IMR-90 (cell line): ENCODE results near the gene MT1A. TPM values are rescaled to one million over a fixed set of nuclear protein-coding genes. Genes with fewer than 3 reads are reported as not detected.

Experiments used
- ATAC-seq: fragments of 200-7000 bp; cut with Tn5 transposase; 2 replicates; pipeline ENCODE4 v1.9.1; 2020; ENCODE audit warnings: low read depth, mild to moderate bottlenecking, moderate library complexity
- BruUV-seq: library from RNA; stranded (reverse); fragments of 400-500 nt; replicated peaks from 2 replicates; lab custom pipeline; 2021; lab: Mats Ljungman, UMichigan
- CTCF ChIA-PET: fragments of 300-600 bp; formaldehyde crosslinking; extraction: SDS; loops from one replicate; lab custom pipeline; 2021; ENCODE audit warnings: antibody characterized with exemption; lab: Yijun Ruan, JAX
- POLR2A ChIA-PET: fragments of 300-600 bp; sonication (Branson Sonifier 250); formaldehyde crosslinking; loops from one replicate; lab custom pipeline; 2022; ENCODE audit warnings: antibody characterized with exemption; ENCODE audit not compliant: unreplicated experiment; lab: Charles Lee
- DNase-seq: peaks from one replicate; pipeline ENCODE4 v3.0.0; 2013
- H2AFZ ChIP-seq: replicated peaks from 2 replicates; pipeline ENCODE3; 2013; ENCODE audit warnings: low read length, mild to moderate bottlenecking; ENCODE audit not compliant: poor library complexity
- H2AK5ac ChIP-seq: 2 replicates; pipeline ENCODE4 v1.6.1; 2013; ENCODE audit warnings: low read depth, low read length, inconsistent platforms
- H2AK9ac ChIP-seq: replicated peaks from 2 replicates; pipeline ENCODE3; 2013; ENCODE audit warnings: mild to moderate bottlenecking, low read depth, low read length, moderate library complexity; ENCODE audit not compliant: poor library complexity
- H2BK120ac ChIP-seq: 2 replicates; pipeline ENCODE4 v1.6.1; 2013; ENCODE audit warnings: low read depth, low read length, inconsistent platforms
- H2BK15ac ChIP-seq: 3 replicates; pipeline ENCODE4 v1.6.1; 2013; ENCODE audit warnings: low read depth, low read length, inconsistent platforms
- H2BK20ac ChIP-seq: 2 replicates; pipeline ENCODE4 v1.6.1; 2013; ENCODE audit warnings: low read depth, mild to moderate bottlenecking, inconsistent platforms, low read length, moderate library complexity
- H2BK5ac ChIP-seq: 2 replicates; pipeline ENCODE4 v1.6.1; 2013; ENCODE audit warnings: mild to moderate bottlenecking, low read depth, low read length, inconsistent platforms; ENCODE audit not compliant: poor library complexity, severe bottlenecking
- H3K14ac ChIP-seq: replicated peaks from 2 replicates; pipeline ENCODE4 v1.6.1; 2013; ENCODE audit warnings: low read depth, low read length, inconsistent platforms
- H3K18ac ChIP-seq: 2 replicates; pipeline ENCODE4 v1.6.1; 2013; ENCODE audit warnings: low read depth, low read length, control low read depth
- H3K23ac ChIP-seq: 2 replicates; pipeline ENCODE4 v1.6.1; 2013; ENCODE audit warnings: low read depth, low read length, inconsistent platforms
- H3K27ac ChIP-seq: 2 replicates; pipeline ENCODE4 v1.5.1; 2013; ENCODE audit warnings: mild to moderate bottlenecking, control low read depth, low read length; ENCODE audit not compliant: insufficient read depth
- H3K27me3 ChIP-seq: 2 replicates; pipeline ENCODE4 v1.6.1; 2013; ENCODE audit warnings: low read length; ENCODE audit not compliant: control insufficient read depth, insufficient read depth
- H3K36me3 ChIP-seq: 2 replicates; pipeline ENCODE4 v1.6.1; 2013; ENCODE audit warnings: low read length, mixed read lengths; ENCODE audit not compliant: control insufficient read depth, insufficient read depth
- H3K4ac ChIP-seq: 2 replicates; pipeline ENCODE4 v1.6.1; 2013; ENCODE audit warnings: low read depth, low read length, inconsistent platforms
- H3K4me1 ChIP-seq: 2 replicates; pipeline ENCODE4 v1.6.1; 2013; ENCODE audit warnings: low read length, mixed read lengths; ENCODE audit not compliant: control insufficient read depth, insufficient read depth
- H3K4me2 ChIP-seq: 2 replicates; pipeline ENCODE4 v1.6.1; 2013; ENCODE audit warnings: low read depth, mild to moderate bottlenecking, control low read depth, low read length, moderate library complexity
- H3K4me3 ChIP-seq: 2 replicates; pipeline ENCODE4 v1.5.1; 2013; ENCODE audit warnings: low read depth, mild to moderate bottlenecking, control low read depth, low read length, moderate library complexity; ENCODE audit not compliant: insufficient read depth
- H3K56ac ChIP-seq: 2 replicates; pipeline ENCODE4 v1.6.1; 2013; ENCODE audit warnings: low read length, inconsistent platforms; ENCODE audit not compliant: insufficient read depth; ENCODE audit errors: extremely low read depth
- H3K79me1 ChIP-seq, 2 experiments: 2 replicates each; pipeline ENCODE4 v1.6.1; 2013; ENCODE audit warnings: low read length in 2 of 2, inconsistent platforms in 1 of 2, low read depth in 1 of 2
- H3K9ac ChIP-seq: 2 replicates; pipeline ENCODE4 v1.6.1; 2013; ENCODE audit warnings: low read depth, low read length, control low read depth
- H3K9me1 ChIP-seq: 2 replicates; pipeline ENCODE4 v1.6.1; 2013; ENCODE audit warnings: low read length, inconsistent platforms; ENCODE audit not compliant: insufficient read depth
- H3K9me3 ChIP-seq: 2 replicates; pipeline ENCODE4 v1.6.1; 2013; ENCODE audit warnings: low read length; ENCODE audit not compliant: control insufficient read depth, insufficient read depth
- H4K20me1 ChIP-seq: 2 replicates; pipeline ENCODE4 v1.6.1; 2013; ENCODE audit warnings: low read length, inconsistent platforms; ENCODE audit not compliant: insufficient read depth
- H4K5ac ChIP-seq: 2 replicates; pipeline ENCODE4 v1.6.1; 2013; ENCODE audit warnings: mild to moderate bottlenecking, low read depth, low read length, control low read depth
- H4K8ac ChIP-seq, 2 experiments: 2 replicates each; pipeline ENCODE4 v1.6.1; 2013; ENCODE audit warnings: low read depth in 2 of 2, low read length in 2 of 2, control low read depth in 1 of 2, inconsistent platforms in 1 of 2
- H4K91ac ChIP-seq: 2 replicates; pipeline ENCODE4 v1.6.1; 2013; ENCODE audit warnings: low read depth, low read length, inconsistent platforms; ENCODE audit not compliant: insufficient read depth
- FOS ChIP-seq: fragments of 150-350 bp; IDR thresholded peaks from 2 replicates; pipeline ENCODE4 v1.6.1; 2016; ENCODE audit warnings: low read depth, low read length
- MXI1 ChIP-seq: IDR thresholded peaks from 2 replicates; pipeline ENCODE4 v1.6.1; 2012; ENCODE audit warnings: low read depth, mild to moderate bottlenecking, low read length, moderate library complexity, borderline replicate concordance
- whole genome bisulfite sequencing, 2 experiments: methylation state at CpG; one replicate each; pipeline versions ENCODE4 v1.1.5 to v1.1.7; 2013; ENCODE audit warnings: missing lambda C conversion rate in 2 of 2; ENCODE audit not compliant: insufficient read length in 1 of 2; ENCODE audit errors: extremely low coverage in 2 of 2; 5-methylcytosine and 5-hydroxymethylcytosine counted together
- dilution Hi-C: fragments of 300-500 bp; cut with HindIII; formaldehyde crosslinking; loops from one replicate; pipeline ENCODE4 v1.14.3; 2018; ENCODE audit warnings: low sequenced_read_pairs; ENCODE audit not compliant: unreplicated experiment
- in situ Hi-C: fragments of 300-500 bp; cut with MboI; formaldehyde crosslinking; loops from 3 replicates; pipeline ENCODE4 v1.14.3; 2019; ENCODE audit warnings: low sequenced_read_pairs, inconsistent platforms, mixed read lengths
- intact Hi-C: fragments of 100-400 bp; cut with micrococcal nuclease; formaldehyde crosslinking; loops from 2 replicates; pipeline ENCODE4 v1.10.0; 2022
- polyA plus RNA-seq, 3 experiments: library from polyadenylated mRNA; depleted of rRNA; stranded (reverse); fragments of >200 nt; gene quantifications; 2 replicates each; pipeline ENCODE4 v1.2.3, GENCODE V29; 2012; ENCODE audit warnings: low replicate concordance in 1 of 3
- total RNA-seq: library from RNA; depleted of rRNA; stranded (reverse); fragments of >200 nt; gene quantifications from 2 replicates; pipeline ENCODE4 v1.2.3, GENCODE V29; 2012

Gene MT1A
- total and polyA plus RNA-seq, 2 of the 4 experiments (the other 2 are of a cell fraction), result 1.6 TPM; not detected in 1

DNA sequence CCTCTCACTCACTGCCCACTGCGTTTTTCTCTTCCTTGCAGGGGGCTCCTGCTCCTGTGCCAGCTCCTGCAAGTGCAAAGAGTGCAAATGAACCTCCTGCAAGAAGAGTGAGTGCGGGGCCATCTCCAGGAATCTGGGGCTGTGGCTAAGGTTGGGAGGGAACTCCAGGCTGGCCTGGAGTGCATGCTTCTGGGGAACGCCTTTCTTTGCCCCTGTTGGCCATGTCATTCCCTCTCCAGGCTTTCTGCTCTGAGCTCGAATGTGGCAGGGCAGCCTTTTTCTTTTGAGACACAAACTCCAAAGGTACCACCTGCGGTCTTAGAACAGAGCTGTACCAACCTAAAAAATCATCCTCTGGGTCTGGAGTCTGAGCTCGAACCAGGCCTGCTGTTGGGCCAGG is 20.3 kb upstream of the MT1A start:
- H3K27ac ChIP-seq, result no peak overlapping the region
- H2AFZ ChIP-seq, result no peak overlapping the region
- WGBS, 2 experiments, result no CpG with 5 or more reads among the region's 6 CpGs
- no TSS peak for BruUV-seq
- H3K56ac ChIP-seq, result no peak overlapping the region
- TF ChIP-seq FOS (no peak), MXI1 (no peak)
- no peak overlapping the region for H4K5ac ChIP-seq
- H2AK9ac ChIP-seq, result no peak overlapping the region
- H3K79me1 ChIP-seq, result peaks cover 2 to 28% of the 10 kb centered on the region in 2 experiments; a peak in 2 of 4 replicates
- H3K4me3 ChIP-seq, result no peak overlapping the region
- in situ Hi-C loops, result no loop called here
- DNase-seq (no peak), ATAC-seq (no peak)
- 0 out of 3 replicates have a peak overlapping the region, but pooled peaks have one; percentile 97 for H2BK15ac ChIP-seq
- peaks cover 15% of the 10 kb centered on the region for H3K9me1 ChIP-seq
- H2BK120ac ChIP-seq, result peak overlapping the region; percentile 30; the same call in 1 of the 2 replicates
- peaks cover 17% of the 10 kb centered on the region for H3K4me1 ChIP-seq
- H3K23ac ChIP-seq, result peak overlapping the region; percentile 50; the same call in 1 of the 2 replicates
- H3K9me3 ChIP-seq, result no peaks in the 10 kb centered on the region
- intact Hi-C loops, result no loop called here
- peak overlapping the region; percentile 75; the same call in 1 of the 2 replicates for H4K91ac ChIP-seq
- no peaks in the 10 kb centered on the region for H3K36me3 ChIP-seq
- H2AK5ac ChIP-seq, result peak overlapping the region; percentile 96; the same call in 1 of the 2 replicates
- H3K18ac ChIP-seq, result no peak overlapping the region
- H3K27me3 ChIP-seq, result no peaks in the 10 kb centered on the region
- no peak overlapping the region for H2BK5ac ChIP-seq
- no peak overlapping the region for H3K9ac ChIP-seq
- peak overlapping the region; percentile 74; the same call in 1 of the 2 replicates for H3K4me2 ChIP-seq
- H4K20me1 ChIP-seq, result no peaks in the 10 kb centered on the region
- peak overlapping the region; percentile 51; the same call in 1 of the 2 replicates for H2BK20ac ChIP-seq
- POLR2A ChIA-PET, result interaction anchor here (1.0 kb wide), 1 partner anchor 7 kb away, joined by 12 read pairs; the partner anchor contains the start of gene MT1E
- H3K4ac ChIP-seq, result peak overlapping the region; percentile 89
- CTCF ChIA-PET, result interaction anchor here (0.9 to 1.3 kb wide), 2 partner anchors 55 to 84 kb away, joined by 3 read pairs; no protein-coding TSS in a partner anchor
- peak overlapping the region; percentile 78; the same call in 1 of the 2 replicates for H3K14ac ChIP-seq
- H4K8ac ChIP-seq, result peak overlapping the region in 1 of 2 experiments; percentile 72; a peak in 2 of 4 replicates
- dilution Hi-C loops, result no loop called here
